Heart left ventricle (tissue), 16 donors: ENCODE measurements around the gene GALNT10. TPM values are rescaled to one million over a fixed set of nuclear protein-coding genes. Genes with fewer than 3 reads are reported as not detected.
A peak's percentile ranks its signal among the peaks of the same experiment; 100 is the strongest.

ENCODE experiments used
- ATAC-seq, 4 donors: fragments of 200-7000 bp; cut with Tn5 transposase; one replicate each; pipeline ENCODE4 v1.9.1; 2020 to 2022; ENCODE audit warnings: moderate library complexity in 4 of 4, mild to moderate bottlenecking in 3 of 4, moderate number of reproducible peaks in 1 of 4
- DNase-seq, 5 donors: peaks; one replicate each; pipeline ENCODE4 v3.0.0-alpha.2; 2020
- H3K27ac ChIP-seq, 12 donors: fragments of 200-600 bp; sonication (generic) in 4 of 12; one replicate each; pipeline versions ENCODE4 v1.5.0 to v1.8.0; 2016 to 2022; ENCODE audit warnings: mild to moderate bottlenecking in 2 of 12
- H3K27me3 ChIP-seq, 9 donors: fragments of 200-600 bp; sonication (generic) in 2 of 9; one replicate each; pipeline versions ENCODE4 v1.5.1 to v1.8.0; 2016 to 2022; ENCODE audit warnings: mild to moderate bottlenecking in 3 of 9
- H3K36me3 ChIP-seq, 9 donors: fragments of 200-600 bp; sonication (generic) in 2 of 9; one replicate each; pipeline versions ENCODE4 v1.5.0 to v1.8.0; 2018 to 2022; ENCODE audit warnings: mild to moderate bottlenecking in 2 of 9
- H3K4me1 ChIP-seq, 12 donors: fragments of 200-600 bp; sonication (generic) in 4 of 12; one replicate each; pipeline versions ENCODE4 v1.5.0 to v1.8.0; 2016 to 2022; ENCODE audit warnings: mild to moderate bottlenecking in 3 of 12
- H3K4me3 ChIP-seq, 12 donors: fragments of 200-600 bp; sonication (generic) in 4 of 12; one replicate each; pipeline versions ENCODE4 v1.5.0 to v1.8.0; 2017 to 2022; ENCODE audit warnings: mild to moderate bottlenecking in 9 of 12, moderate library complexity in 4 of 12
- H3K9me3 ChIP-seq, 12 donors: fragments of 200-600 bp; sonication (generic) in 4 of 12; one replicate each; pipeline versions ENCODE4 v1.5.0 to v1.8.0; 2016 to 2022; ENCODE audit warnings: mild to moderate bottlenecking in 1 of 12
- CTCF ChIP-seq, 12 donors: fragments of 200-600 bp; sonication (generic) in 4 of 12; IDR thresholded peaks; one replicate each; pipeline versions ENCODE4 v1.5.0 to v1.8.0; 2018 to 2022; ENCODE audit warnings: antibody characterized with exemption in 12 of 12, mild to moderate bottlenecking in 5 of 12
- POLR2A ChIP-seq, 2 donors: fragments of 450-650 bp; IDR thresholded peaks; one replicate each; pipeline ENCODE4 v1.6.1; 2017; ENCODE audit warnings: antibody characterized with exemption in 2 of 2, mild to moderate bottlenecking in 2 of 2, moderate library complexity in 2 of 2
- WGBS, 4 donors: extraction: QIAGEN DNeasy Blood & Tissue Kit in 2 of 4; methylation state at CpG; one replicate each; pipeline versions ENCODE4 v1.1.5 to v1.1.7; 2013 to 2018; 5-methylcytosine and 5-hydroxymethylcytosine counted together
- intact Hi-C, 10 donors: fragments of 100-400 bp; cut with DNase I; formaldehyde crosslinking; loops; one replicate each; pipeline versions ENCODE4 v1.11.1 to v1.14.2; 2022
- polyA plus RNA-seq, 2 donors: library from polyadenylated mRNA; stranded (reverse); fragments of 200-250 nt; gene quantifications; one replicate each; pipeline ENCODE4 v1.2.3, GENCODE V29; 2013
- total RNA-seq, 9 donors: library from RNA; depleted of rRNA in 2 of 9; stranded (reverse); fragments of >200 nt in 2 of 9; fragmentation: NEBNext Ultra II Directional in 3 of 9; extraction: Animal tissue kit (Norgen Biotek cat#: 25700) in 3 of 9; gene quantifications; one replicate each; pipeline versions ENCODE4 v1.1.0 to v1.2.4, GENCODE V29; 2016 to 2023
- donor health status: ischemic (EF 13 %, LVEDD 7.1; RV severe dilation, severe dysfunction).
- donor health status: healthy with polysubstance abuse.
- donor health status: DM: no; HTN: yes; CAD: no.
- donor health status: DM: no; HTN: no; CAD: no.
- donor health status: ischemic (EF 25% LVEDD 6.9; RV normal size, moderate dysfunction).
- donor health status: ischemic (EF 25% LVEDD 5.7; RV mildly dilated, moderate dysfunction).
- donor health status: healthy.
- donor health status: DM: yes; HTN: yes; CAD: no.
- donor health status: ischemic (EF 35%, LVEDD 5.7; RV mildly dilated, moderate dysfunction).
- donor health status: nonischemic (EF 11% LVEDD 7.7; RV severe dilation, severe dysfunction).
- donor health status: DM: yes; HTN: yes; CAD: no.
- donor health status: PGD.
- donor health status: ischemic (EF 29% LVEDD 5.4; RV normal size, mild dysfunction).
- donor health status: nonischemic (EF 23%, LVEDD 6.1; RV moderate dilation, normal function).

GALNT10 gene
- total and polyA plus RNA-seq, 11 donors = 2.7 to 20.7 (median 14.4) TPM

- Histone ChIP-seq H3K27ac (peak overlapping the region in 5 of 12 donors; percentile 13 to 38 (median 30)), H3K4me1 (peaks cover 0 to 63% (median 15%) of the 10 kb centered on the region in 12 donors), H3K9me3 (no peaks in the 10 kb centered on the region), H3K27me3 (no peaks in the 10 kb centered on the region), H3K36me3 (no peaks in the 10 kb centered on the region), H3K4me3 (no peak overlapping the region)
- peak; percentile 69 to 90 (median 84) for ATAC-seq
- TF ChIP-seq CTCF (IDR thresholded peaks at IDR 0.05) = no peak
- TF ChIP-seq POLR2A (IDR thresholded peaks at IDR 0.05) = no peak
- peak; percentile 44 to 78 (median 70) for DNase-seq
- intact Hi-C loops = loop anchor here in 1 of 10 donors (10.0 kb wide), 1 partner anchor 98 kb away; no protein-coding TSS in a partner anchor
- WGBS, 4 donors = 63 to 78% (median 64%) methylated on average over 1 of the region's 1 CpG
These were observed 86.4 kb downstream of the GALNT10 start for GRCh38 chr5:154276973-154277331.

GRCh38 chr5:154277499-154277898 is 87.0 kb downstream of the GALNT10 start:
- no peaks in the 10 kb centered on the region for H3K27me3 ChIP-seq
- peak overlapping the region in 5 of 12 donors; percentile 9 to 38 (median 16) for H3K27ac ChIP-seq
- WGBS, 4 donors = 87 to 97% (median 91%) methylated on average over 1 of the region's 1 CpG
- H3K4me3 ChIP-seq = no peak overlapping the region
- no peaks in the 10 kb centered on the region for H3K9me3 ChIP-seq
- intact Hi-C loops = loop anchor here in 1 of 10 donors (10.0 kb wide), 1 partner anchor 97 kb away; no protein-coding TSS in a partner anchor
- no peak for DNase-seq
- no peaks in the 10 kb centered on the region for H3K36me3 ChIP-seq
- peaks cover 0 to 57% (median 12%) of the 10 kb centered on the region in 12 donors for H3K4me1 ChIP-seq
- TF ChIP-seq POLR2A (IDR thresholded peaks at IDR 0.05) (no peak), CTCF (IDR thresholded peaks at IDR 0.05) (no peak)
- ATAC-seq = no peak

- peak overlapping the region in 1 of 12 donors; percentile 16 for H3K27ac ChIP-seq
- H3K4me1 ChIP-seq = peaks cover 0 to 51% (median 6%) of the 10 kb centered on the region in 12 donors
- no peaks in the 10 kb centered on the region for H3K36me3 ChIP-seq
- DNase-seq (no peak), ATAC-seq (peak in 1 of 4 donors; percentile 26)
- no peak for TF ChIP-seq POLR2A (IDR thresholded peaks at IDR 0.05)
- TF ChIP-seq CTCF (IDR thresholded peaks at IDR 0.05) = no peak
- intact Hi-C loops = loop anchor here in 1 of 10 donors (10.0 kb wide), 1 partner anchor 97 kb away; no protein-coding TSS in a partner anchor
- H3K27me3 ChIP-seq = no peaks in the 10 kb centered on the region
- H3K9me3 ChIP-seq = no peaks in the 10 kb centered on the region
- no peak overlapping the region for H3K4me3 ChIP-seq
These were observed 87.7 kb downstream of the GALNT10 start for GRCh38 chr5:154278186-154278585.

- no peak for DNase-seq
- TF ChIP-seq POLR2A (IDR thresholded peaks at IDR 0.05) = no peak
- no peak for TF ChIP-seq CTCF (IDR thresholded peaks at IDR 0.05)
- Histone ChIP-seq H3K4me1 (peaks cover 0 to 43% (median 2%) of the 10 kb centered on the region in 12 donors), H3K9me3 (no peaks in the 10 kb centered on the region), H3K27me3 (no peaks in the 10 kb centered on the region), H3K4me3 (no peak overlapping the region), H3K36me3 (no peaks in the 10 kb centered on the region), H3K27ac (no peak overlapping the region)
- intact Hi-C loops = loop anchor here in 1 of 10 donors (10.0 kb wide), 1 partner anchor 96 kb away; no protein-coding TSS in a partner anchor
- no peak for ATAC-seq
These were observed 88.4 kb downstream of the GALNT10 start for GRCh38 chr5:154278908-154279307.
